ENCODE results near the gene ZNF831.

Gene ZNF831

GRCh38 chr20:59146780-59147565 lies 16.6 kb upstream of the ZNF831 start:
- Histone ChIP-seq H3K9me3 (ENCODE audit: severe bottlenecking) (no peaks in the 10 kb centered on the region), H3K4me1 (ENCODE audit: insufficient read depth, poor library complexity, severe bottlenecking) (no peaks in the 10 kb centered on the region), H3K4me3 (ENCODE audit: severe bottlenecking) (no peak overlapping the region), H3K27ac (ENCODE audit: poor library complexity, severe bottlenecking) (no peak overlapping the region), H3K27me3 (ENCODE audit: insufficient read depth, poor library complexity, severe bottlenecking) (peaks cover 65% of the 10 kb centered on the region), H3K36me3 (ENCODE audit: low read depth) (no peaks in the 10 kb centered on the region)
- ATAC-seq (ENCODE audit: low read depth) (no peak), DNase-seq (ENCODE audit: low spot score) (peak; percentile 38)
- TF ChIP-seq CTCF (IDR thresholded peaks at IDR 0.05; ENCODE audit: poor library complexity, severe bottlenecking) = no peak

- no peak for TF ChIP-seq CTCF (IDR thresholded peaks at IDR 0.05; ENCODE audit: poor library complexity, severe bottlenecking)
- H3K9me3 ChIP-seq (ENCODE audit: severe bottlenecking) = no peaks in the 10 kb centered on the region
- H3K36me3 ChIP-seq (ENCODE audit: low read depth) = no peaks in the 10 kb centered on the region
- H3K27ac ChIP-seq (ENCODE audit: poor library complexity, severe bottlenecking) = no peak overlapping the region
- H3K27me3 ChIP-seq (ENCODE audit: insufficient read depth, poor library complexity, severe bottlenecking) = peaks cover 71% of the 10 kb centered on the region
- no peak for DNase-seq (ENCODE audit: low spot score)
- H3K4me1 ChIP-seq (ENCODE audit: insufficient read depth, poor library complexity, severe bottlenecking) = no peaks in the 10 kb centered on the region
- ATAC-seq (ENCODE audit: low read depth) = no peak
- H3K4me3 ChIP-seq (ENCODE audit: severe bottlenecking) = no peak overlapping the region
Measured at GRCh38 chr20:59147586-59147985, 16.0 kb upstream of the ZNF831 start.

- no peaks in the 10 kb centered on the region for H3K36me3 ChIP-seq (ENCODE audit: low read depth)
- peaks cover 83% of the 10 kb centered on the region for H3K27me3 ChIP-seq (ENCODE audit: insufficient read depth, poor library complexity, severe bottlenecking)
- no peak for ATAC-seq (ENCODE audit: low read depth)
- TF ChIP-seq CTCF (IDR thresholded peaks at IDR 0.05; ENCODE audit: poor library complexity, severe bottlenecking) = no peak
- no peak overlapping the region for H3K27ac ChIP-seq (ENCODE audit: poor library complexity, severe bottlenecking)
- no peak overlapping the region for H3K4me3 ChIP-seq (ENCODE audit: severe bottlenecking)
- H3K4me1 ChIP-seq (ENCODE audit: insufficient read depth, poor library complexity, severe bottlenecking) = no peaks in the 10 kb centered on the region
- DNase-seq (ENCODE audit: low spot score) = peak; percentile 61
- H3K9me3 ChIP-seq (ENCODE audit: severe bottlenecking) = no peaks in the 10 kb centered on the region
Measured at GRCh38 chr20:59148701-59149493, 14.7 kb upstream of the ZNF831 start.

GRCh38 chr20:59149678-59150504 lies 13.7 kb upstream of the ZNF831 start:
- H3K27me3 ChIP-seq (ENCODE audit: insufficient read depth, poor library complexity, severe bottlenecking) = peaks cover 86% of the 10 kb centered on the region
- H3K4me3 ChIP-seq (ENCODE audit: severe bottlenecking) = no peak overlapping the region
- ATAC-seq (ENCODE audit: low read depth) = no peak
- peak; percentile 72 for DNase-seq (ENCODE audit: low spot score)
- H3K27ac ChIP-seq (ENCODE audit: poor library complexity, severe bottlenecking) = no peak overlapping the region
- H3K9me3 ChIP-seq (ENCODE audit: severe bottlenecking) = no peaks in the 10 kb centered on the region
- no peak for TF ChIP-seq CTCF (IDR thresholded peaks at IDR 0.05; ENCODE audit: poor library complexity, severe bottlenecking)
- H3K4me1 ChIP-seq (ENCODE audit: insufficient read depth, poor library complexity, severe bottlenecking) = no peaks in the 10 kb centered on the region
- H3K36me3 ChIP-seq (ENCODE audit: low read depth) = no peaks in the 10 kb centered on the region
